IMR-90 (cell line): ENCODE results near the gene CEP83. TPM values are rescaled to one million over a fixed set of nuclear protein-coding genes. Genes with fewer than 3 reads are reported as not detected.

ENCODE experiments used
- ATAC-seq: fragments of 200-7000 bp; cut with Tn5 transposase; 2 replicates; pipeline ENCODE4 v1.9.1; 2020; ENCODE audit warnings: low read depth, mild to moderate bottlenecking, moderate library complexity
- BruUV-seq: library from RNA; stranded (reverse); fragments of 400-500 nt; replicated peaks from 2 replicates; lab custom pipeline; 2021; lab: Mats Ljungman, UMichigan
- CTCF ChIA-PET: fragments of 300-600 bp; formaldehyde crosslinking; extraction: SDS; loops from one replicate; lab custom pipeline; 2021; ENCODE audit warnings: antibody characterized with exemption; lab: Yijun Ruan, JAX
- POLR2A ChIA-PET: fragments of 300-600 bp; sonication (Branson Sonifier 250); formaldehyde crosslinking; loops from one replicate; lab custom pipeline; 2022; ENCODE audit warnings: antibody characterized with exemption; ENCODE audit not compliant: unreplicated experiment; lab: Charles Lee
- DNase-seq: peaks from one replicate; pipeline ENCODE4 v3.0.0; 2013
- H2AFZ ChIP-seq: replicated peaks from 2 replicates; pipeline ENCODE3; 2013; ENCODE audit warnings: low read length, mild to moderate bottlenecking; ENCODE audit not compliant: poor library complexity
- H2AK5ac ChIP-seq: 2 replicates; pipeline ENCODE4 v1.6.1; 2013; ENCODE audit warnings: low read depth, low read length, inconsistent platforms
- H2AK9ac ChIP-seq: replicated peaks from 2 replicates; pipeline ENCODE3; 2013; ENCODE audit warnings: mild to moderate bottlenecking, low read depth, low read length, moderate library complexity; ENCODE audit not compliant: poor library complexity
- H2BK120ac ChIP-seq: 2 replicates; pipeline ENCODE4 v1.6.1; 2013; ENCODE audit warnings: low read depth, low read length, inconsistent platforms
- H2BK15ac ChIP-seq: 3 replicates; pipeline ENCODE4 v1.6.1; 2013; ENCODE audit warnings: low read depth, low read length, inconsistent platforms
- H2BK20ac ChIP-seq: 2 replicates; pipeline ENCODE4 v1.6.1; 2013; ENCODE audit warnings: low read depth, mild to moderate bottlenecking, inconsistent platforms, low read length, moderate library complexity
- H2BK5ac ChIP-seq: 2 replicates; pipeline ENCODE4 v1.6.1; 2013; ENCODE audit warnings: mild to moderate bottlenecking, low read depth, low read length, inconsistent platforms; ENCODE audit not compliant: poor library complexity, severe bottlenecking
- H3K14ac ChIP-seq: replicated peaks from 2 replicates; pipeline ENCODE4 v1.6.1; 2013; ENCODE audit warnings: low read depth, low read length, inconsistent platforms
- H3K18ac ChIP-seq: 2 replicates; pipeline ENCODE4 v1.6.1; 2013; ENCODE audit warnings: low read depth, low read length, control low read depth
- H3K23ac ChIP-seq: 2 replicates; pipeline ENCODE4 v1.6.1; 2013; ENCODE audit warnings: low read depth, low read length, inconsistent platforms
- H3K27ac ChIP-seq: 2 replicates; pipeline ENCODE4 v1.5.1; 2013; ENCODE audit warnings: mild to moderate bottlenecking, control low read depth, low read length; ENCODE audit not compliant: insufficient read depth
- H3K27me3 ChIP-seq: 2 replicates; pipeline ENCODE4 v1.6.1; 2013; ENCODE audit warnings: low read length; ENCODE audit not compliant: control insufficient read depth, insufficient read depth
- H3K36me3 ChIP-seq: 2 replicates; pipeline ENCODE4 v1.6.1; 2013; ENCODE audit warnings: low read length, mixed read lengths; ENCODE audit not compliant: control insufficient read depth, insufficient read depth
- H3K4ac ChIP-seq: 2 replicates; pipeline ENCODE4 v1.6.1; 2013; ENCODE audit warnings: low read depth, low read length, inconsistent platforms
- H3K4me1 ChIP-seq: 2 replicates; pipeline ENCODE4 v1.6.1; 2013; ENCODE audit warnings: low read length, mixed read lengths; ENCODE audit not compliant: control insufficient read depth, insufficient read depth
- H3K4me2 ChIP-seq: 2 replicates; pipeline ENCODE4 v1.6.1; 2013; ENCODE audit warnings: low read depth, mild to moderate bottlenecking, control low read depth, low read length, moderate library complexity
- H3K4me3 ChIP-seq: 2 replicates; pipeline ENCODE4 v1.5.1; 2013; ENCODE audit warnings: low read depth, mild to moderate bottlenecking, control low read depth, low read length, moderate library complexity; ENCODE audit not compliant: insufficient read depth
- H3K56ac ChIP-seq: 2 replicates; pipeline ENCODE4 v1.6.1; 2013; ENCODE audit warnings: low read length, inconsistent platforms; ENCODE audit not compliant: insufficient read depth; ENCODE audit errors: extremely low read depth
- H3K79me1 ChIP-seq, 2 experiments: 2 replicates each; pipeline ENCODE4 v1.6.1; 2013; ENCODE audit warnings: low read length in 2 of 2, inconsistent platforms in 1 of 2, low read depth in 1 of 2
- H3K9ac ChIP-seq: 2 replicates; pipeline ENCODE4 v1.6.1; 2013; ENCODE audit warnings: low read depth, low read length, control low read depth
- H3K9me1 ChIP-seq: 2 replicates; pipeline ENCODE4 v1.6.1; 2013; ENCODE audit warnings: low read length, inconsistent platforms; ENCODE audit not compliant: insufficient read depth
- H3K9me3 ChIP-seq: 2 replicates; pipeline ENCODE4 v1.6.1; 2013; ENCODE audit warnings: low read length; ENCODE audit not compliant: control insufficient read depth, insufficient read depth
- H4K20me1 ChIP-seq: 2 replicates; pipeline ENCODE4 v1.6.1; 2013; ENCODE audit warnings: low read length, inconsistent platforms; ENCODE audit not compliant: insufficient read depth
- H4K5ac ChIP-seq: 2 replicates; pipeline ENCODE4 v1.6.1; 2013; ENCODE audit warnings: mild to moderate bottlenecking, low read depth, low read length, control low read depth
- H4K8ac ChIP-seq, 2 experiments: 2 replicates each; pipeline ENCODE4 v1.6.1; 2013; ENCODE audit warnings: low read depth in 2 of 2, low read length in 2 of 2, control low read depth in 1 of 2, inconsistent platforms in 1 of 2
- H4K91ac ChIP-seq: 2 replicates; pipeline ENCODE4 v1.6.1; 2013; ENCODE audit warnings: low read depth, low read length, inconsistent platforms; ENCODE audit not compliant: insufficient read depth
- CHD1 ChIP-seq: IDR thresholded peaks from 2 replicates; pipeline ENCODE4 v1.6.1; 2012; ENCODE audit warnings: low read depth, low read length, improper control_type of control experiment
- CTCF ChIP-seq: conservative IDR thresholded peaks from 2 replicates; pipeline ENCODE4 v1.5.1; 2012; ENCODE audit warnings: mild to moderate bottlenecking, low read depth, low read length, improper control_type of control experiment
- POLR2A ChIP-seq: IDR thresholded peaks from 2 replicates; pipeline ENCODE4 v1.6.1; 2012; ENCODE audit warnings: mild to moderate bottlenecking, low read depth, low read length
- WGBS, 2 experiments: methylation state at CpG; one replicate each; pipeline versions ENCODE4 v1.1.5 to v1.1.7; 2013; ENCODE audit warnings: missing lambda C conversion rate in 2 of 2; ENCODE audit not compliant: insufficient read length in 1 of 2; ENCODE audit errors: extremely low coverage in 2 of 2; 5-methylcytosine and 5-hydroxymethylcytosine counted together
- dilution Hi-C: fragments of 300-500 bp; cut with HindIII; formaldehyde crosslinking; loops from one replicate; pipeline ENCODE4 v1.14.3; 2018; ENCODE audit warnings: low sequenced_read_pairs; ENCODE audit not compliant: unreplicated experiment
- in situ Hi-C: fragments of 300-500 bp; cut with MboI; formaldehyde crosslinking; loops from 3 replicates; pipeline ENCODE4 v1.14.3; 2019; ENCODE audit warnings: low sequenced_read_pairs, inconsistent platforms, mixed read lengths
- intact Hi-C: fragments of 100-400 bp; cut with micrococcal nuclease; formaldehyde crosslinking; loops from 2 replicates; pipeline ENCODE4 v1.10.0; 2022
- polyA plus RNA-seq, 3 experiments: library from polyadenylated mRNA; depleted of rRNA; stranded (reverse); fragments of >200 nt; gene quantifications; 2 replicates each; pipeline ENCODE4 v1.2.3, GENCODE V29; 2012; ENCODE audit warnings: low replicate concordance in 1 of 3
- total RNA-seq: library from RNA; depleted of rRNA; stranded (reverse); fragments of >200 nt; gene quantifications from 2 replicates; pipeline ENCODE4 v1.2.3, GENCODE V29; 2012

The CEP83 gene
- total and polyA plus RNA-seq, 2 of the 4 experiments (the other 2 are of a cell fraction), result 3.9 to 8.9 TPM

- Histone ChIP-seq H2AK5ac (no peak overlapping the region), H4K8ac (no peak overlapping the region; a peak in 1 of 4 replicates), H2BK5ac (no peak overlapping the region), H3K9ac (no peak overlapping the region), H4K20me1 (no peaks in the 10 kb centered on the region), H2AK9ac (no peak overlapping the region), H4K91ac (0 out of 2 replicates have a peak overlapping the region, but pooled peaks have one; percentile 19), H3K9me1 (peaks cover 5% of the 10 kb centered on the region), H4K5ac (no peak overlapping the region), H2BK20ac (no peak overlapping the region), H3K14ac (no peak overlapping the region), H3K4me2 (no peak overlapping the region), H3K27ac (no peak overlapping the region), H3K4me3 (no peak overlapping the region), H2BK15ac (no peak overlapping the region), H3K36me3 (no peaks in the 10 kb centered on the region), H3K4me1 (peaks cover 12% of the 10 kb centered on the region), H3K9me3 (no peaks in the 10 kb centered on the region), H3K23ac (no peak overlapping the region), H2AFZ (peak overlapping the region; percentile 64), H3K18ac (no peak overlapping the region; the same call in 1 of the 2 replicates), H3K79me1 (no peaks in the 10 kb centered on the region), H3K56ac (no peak overlapping the region), H2BK120ac (no peak overlapping the region), H3K27me3 (no peaks in the 10 kb centered on the region), H3K4ac (no peak overlapping the region)
- ChIA-PET POLR2A (no interaction called here), CTCF (no interaction called here)
- in situ Hi-C loops, result no loop called here
- WGBS, 2 experiments, result 60% methylated on average over 3 of the region's 20 CpGs; no CpG with 5 or more reads in 1 of the 2 experiments
- no peak for TF ChIP-seq CHD1
- TF ChIP-seq CTCF, result no peak
- no peak for TF ChIP-seq POLR2A
- ATAC-seq, result no peak
- BruUV-seq, result no TSS peak
- dilution Hi-C loops, result no loop called here
- intact Hi-C loops, result no loop called here
- no peak for DNase-seq
Observed at GRCh38 chr12:94263905-94264561, 195.6 kb downstream of the CEP83 start.
